A673 (cell line): ENCODE results near the gene INHBE. TPM values are rescaled to one million over a fixed set of nuclear protein-coding genes. Genes with fewer than 3 reads are reported as not detected.

Source experiments
- BruUV-seq: library from RNA; stranded (reverse); fragments of 400-500 nt; replicated peaks from 2 replicates; lab custom pipeline; 2021; lab: Mats Ljungman, UMichigan
- CTCF ChIA-PET: fragments of 300-600 bp; sonication (Branson Sonifier 250); formaldehyde crosslinking; loops from one replicate; lab custom pipeline; 2022; ENCODE audit warnings: antibody characterized with exemption; lab: Charles Lee
- POLR2A ChIA-PET: fragments of 300-600 bp; sonication (Branson Sonifier 250); formaldehyde crosslinking; loops from one replicate; lab custom pipeline; 2022; ENCODE audit warnings: antibody characterized with exemption; ENCODE audit not compliant: low non-redundant PET; lab: Charles Lee
- DNase-seq: peaks from one replicate; pipeline ENCODE4 v3.0.0-alpha.2; 2015; ENCODE audit warnings: low spot score
- H3K27ac ChIP-seq: fragments of 200-600 bp; sonication (generic); 2 replicates; pipeline ENCODE4 v1.5.1; 2016; ENCODE audit warnings: mixed run types, low read depth, mild to moderate bottlenecking, mixed read lengths, antibody characterized with exemption, low read length; ENCODE audit not compliant: poor library complexity, severe bottlenecking
- H3K27me3 ChIP-seq: fragments of 200-600 bp; sonication (generic); replicated peaks from 2 replicates; pipeline ENCODE4 v1.6.1; 2017; ENCODE audit warnings: mixed run types, low read depth, mild to moderate bottlenecking, mixed read lengths, antibody characterized with exemption, low read length; ENCODE audit not compliant: insufficient read depth, poor library complexity
- H3K36me3 ChIP-seq: fragments of 200-600 bp; sonication (generic); 2 replicates; pipeline ENCODE4 v1.6.1; 2016; ENCODE audit warnings: mixed run types, mild to moderate bottlenecking, mixed read lengths, antibody characterized with exemption, low read length; ENCODE audit not compliant: insufficient read depth, poor library complexity, severe bottlenecking
- H3K4me1 ChIP-seq: fragments of 200-600 bp; sonication (generic); 2 replicates; pipeline ENCODE4 v1.6.1; 2017; ENCODE audit warnings: mixed run types, mild to moderate bottlenecking, mixed read lengths, antibody characterized with exemption, low read length; ENCODE audit not compliant: insufficient read depth, poor library complexity, severe bottlenecking
- H3K4me3 ChIP-seq: fragments of 200-600 bp; sonication (generic); 2 replicates; pipeline ENCODE4 v1.5.1; 2016; ENCODE audit warnings: low read depth, mixed run types, mild to moderate bottlenecking, mixed read lengths, low read length; ENCODE audit not compliant: poor library complexity, severe bottlenecking
- H3K9me3 ChIP-seq: fragments of 200-600 bp; sonication (generic); 2 replicates; pipeline ENCODE4 v1.6.1; 2016; ENCODE audit warnings: mixed run types, low read depth, mild to moderate bottlenecking, mixed read lengths, antibody characterized with exemption, low read length; ENCODE audit not compliant: poor library complexity, severe bottlenecking
- EZH2 ChIP-seq: fragments of 200-600 bp; sonication (generic); IDR thresholded peaks from 2 replicates; pipeline ENCODE4 v1.6.1; 2017; ENCODE audit warnings: borderline replicate concordance, low read depth, mild to moderate bottlenecking, mixed read lengths, antibody characterized with exemption, low read length; ENCODE audit not compliant: poor library complexity, severe bottlenecking
- intact Hi-C: fragments of 100-400 bp; cut with micrococcal nuclease; formaldehyde crosslinking; loops from one replicate; pipeline ENCODE4 v1.10.0; 2022; ENCODE audit not compliant: unreplicated experiment
- total RNA-seq: library from RNA; stranded (reverse); gene quantifications from 2 replicates; pipeline ENCODE4 v1.2.3, GENCODE V29; 2021
- TF ChIP-seq, protein P1 (sequence below): fragments of 300-800, 200-600 bp; sonication (generic); conservative IDR thresholded peaks from 2 replicates; pipeline ENCODE4 v1.5.1; 2017; ENCODE audit warnings: low read depth, mild to moderate bottlenecking, antibody characterized with exemption, low read length, moderate library complexity, mixed read lengths

The INHBE gene
- total RNA-seq, 1 experiment from 2014 or later = 0.62 TPM

DNA sequence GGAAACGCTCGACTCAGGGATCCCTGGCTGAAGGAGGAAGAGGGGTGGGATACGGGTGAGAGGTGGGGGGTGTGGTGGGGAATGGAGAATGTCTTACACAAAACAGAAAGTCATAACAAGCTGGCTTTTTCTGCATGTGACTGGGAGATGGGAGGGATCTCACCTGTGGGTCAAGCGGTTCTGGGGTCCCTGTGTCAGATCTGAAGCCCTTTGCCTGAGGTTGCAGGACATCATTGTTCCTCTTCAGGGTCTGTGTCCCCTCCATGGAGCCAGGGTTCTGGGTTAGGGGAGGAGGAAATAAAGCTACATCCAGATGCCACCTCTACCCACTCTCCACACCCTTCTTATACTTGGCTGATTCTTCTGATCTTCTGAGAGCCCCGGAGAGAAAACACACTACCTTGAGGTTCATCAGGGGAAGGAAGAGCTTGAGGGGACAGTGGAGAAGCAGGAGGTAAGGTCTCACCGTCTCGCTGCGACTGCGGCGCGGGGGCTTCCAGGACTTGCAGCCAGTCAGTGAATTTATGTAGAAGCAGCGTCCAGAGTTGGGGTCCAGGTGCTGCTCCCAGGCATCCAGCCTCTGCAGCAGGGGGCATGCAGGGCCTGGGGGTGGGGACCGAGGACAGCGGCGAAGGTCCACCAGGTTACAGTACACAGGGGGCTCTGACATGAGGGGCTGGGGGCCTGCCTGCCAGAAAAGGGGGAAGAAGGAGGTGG is 22.0 kb downstream of the INHBE start:
- intact Hi-C loops = no loop called here
- H3K27me3 ChIP-seq = peaks cover 29% of the 10 kb centered on the region

DNA sequence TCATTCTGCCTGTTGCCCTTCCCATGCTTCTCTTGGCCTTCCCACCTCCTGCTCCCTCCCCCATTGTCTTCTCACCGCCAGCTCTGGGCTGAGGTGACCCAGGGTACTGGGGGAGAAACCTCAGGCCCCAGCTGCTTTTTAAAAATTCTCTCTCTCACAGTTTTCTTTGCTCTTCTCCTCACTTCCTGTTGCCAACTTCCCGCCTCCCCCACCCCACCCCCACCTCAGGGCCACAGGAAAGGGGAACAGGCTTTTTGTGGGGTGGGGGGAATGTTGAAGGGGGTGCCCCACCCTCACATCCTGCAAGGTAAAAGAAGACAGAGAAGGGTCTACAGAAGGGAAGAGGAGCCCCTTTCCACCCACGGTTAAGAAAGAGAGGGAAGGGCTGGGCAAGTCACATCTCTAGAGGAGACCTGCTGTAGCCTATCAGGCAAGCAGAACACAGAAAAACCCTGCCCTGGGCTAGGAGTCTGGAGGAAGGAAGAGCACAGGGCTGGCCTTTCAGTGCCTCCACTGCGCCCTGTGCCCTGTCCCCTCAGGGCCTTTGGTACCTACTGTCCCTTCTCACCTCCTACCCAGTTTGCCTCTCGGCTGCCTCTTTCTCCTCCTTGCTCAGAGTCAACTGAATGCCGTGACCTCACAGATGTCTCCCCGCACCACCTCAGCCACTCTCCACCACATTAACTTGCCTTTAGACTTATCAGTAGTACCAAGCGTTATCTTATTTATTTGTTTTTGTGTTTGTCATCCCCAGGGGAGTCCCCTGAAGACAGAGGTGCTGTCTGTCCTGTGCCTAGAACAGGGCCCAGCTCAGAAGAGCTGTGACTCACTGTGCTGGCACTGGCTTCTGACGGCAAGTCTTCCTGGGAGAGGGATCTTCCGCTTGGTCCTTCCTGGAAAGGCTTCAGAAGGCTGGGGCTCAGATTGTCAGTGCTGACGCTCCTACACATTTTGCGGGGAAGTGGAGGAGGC is 22.9 kb downstream of the INHBE start:
- Histone ChIP-seq H3K36me3 (no peaks in the 10 kb centered on the region), H3K27me3 (peaks cover 29% of the 10 kb centered on the region), H3K4me1 (no peaks in the 10 kb centered on the region), H3K4me3 (no peak overlapping the region), H3K27ac (no peak overlapping the region), H3K9me3 (no peaks in the 10 kb centered on the region)
- ChIA-PET POLR2A (no interaction called here), CTCF (no interaction called here)
- TF ChIP-seq, protein P1, sequence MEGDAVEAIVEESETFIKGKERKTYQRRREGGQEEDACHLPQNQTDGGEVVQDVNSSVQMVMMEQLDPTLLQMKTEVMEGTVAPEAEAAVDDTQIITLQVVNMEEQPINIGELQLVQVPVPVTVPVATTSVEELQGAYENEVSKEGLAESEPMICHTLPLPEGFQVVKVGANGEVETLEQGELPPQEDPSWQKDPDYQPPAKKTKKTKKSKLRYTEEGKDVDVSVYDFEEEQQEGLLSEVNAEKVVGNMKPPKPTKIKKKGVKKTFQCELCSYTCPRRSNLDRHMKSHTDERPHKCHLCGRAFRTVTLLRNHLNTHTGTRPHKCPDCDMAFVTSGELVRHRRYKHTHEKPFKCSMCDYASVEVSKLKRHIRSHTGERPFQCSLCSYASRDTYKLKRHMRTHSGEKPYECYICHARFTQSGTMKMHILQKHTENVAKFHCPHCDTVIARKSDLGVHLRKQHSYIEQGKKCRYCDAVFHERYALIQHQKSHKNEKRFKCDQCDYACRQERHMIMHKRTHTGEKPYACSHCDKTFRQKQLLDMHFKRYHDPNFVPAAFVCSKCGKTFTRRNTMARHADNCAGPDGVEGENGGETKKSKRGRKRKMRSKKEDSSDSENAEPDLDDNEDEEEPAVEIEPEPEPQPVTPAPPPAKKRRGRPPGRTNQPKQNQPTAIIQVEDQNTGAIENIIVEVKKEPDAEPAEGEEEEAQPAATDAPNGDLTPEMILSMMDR = no peak
- no peak for TF ChIP-seq EZH2
- no TSS peak for BruUV-seq
- intact Hi-C loops = no loop called here
- DNase-seq = no peak

More for the DNA sequence above, 22.0 kb downstream of the INHBE start:
- no peak overlapping the region for H3K27ac ChIP-seq
- no TSS peak for BruUV-seq
- ChIA-PET POLR2A (no interaction called here), CTCF (no interaction called here)
- H3K4me3 ChIP-seq = no peak overlapping the region
- H3K4me1 ChIP-seq = no peaks in the 10 kb centered on the region
- TF ChIP-seq, protein P1 = no peak
- TF ChIP-seq EZH2 = no peak
- H3K9me3 ChIP-seq = no peaks in the 10 kb centered on the region
- H3K36me3 ChIP-seq = no peaks in the 10 kb centered on the region
- no peak for DNase-seq

DNA sequence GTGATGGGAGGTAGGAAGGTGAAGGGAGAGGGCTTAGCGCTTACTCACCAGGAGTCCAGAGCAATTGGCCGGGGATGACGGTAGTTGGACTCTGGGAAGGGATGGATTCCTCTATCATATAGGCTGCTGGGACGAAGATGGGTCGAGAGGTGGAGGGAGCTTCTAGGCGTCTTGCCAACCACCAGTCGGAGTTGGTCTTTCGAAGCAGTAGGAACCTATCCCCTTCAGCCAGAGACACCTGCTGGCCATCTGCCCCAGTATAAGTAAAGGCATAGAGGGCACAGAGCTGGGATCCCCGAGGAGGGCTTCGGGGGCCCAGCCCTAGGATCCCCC is 23.9 kb downstream of the INHBE start:
- DNase-seq = no peak
- TF ChIP-seq, protein P1 = no peak
- no peak for TF ChIP-seq EZH2
- intact Hi-C loops = no loop called here
- Histone ChIP-seq H3K27me3 (peaks cover 26% of the 10 kb centered on the region), H3K27ac (no peak overlapping the region), H3K36me3 (no peaks in the 10 kb centered on the region), H3K9me3 (no peaks in the 10 kb centered on the region), H3K4me1 (no peaks in the 10 kb centered on the region), H3K4me3 (no peak overlapping the region)
- ChIA-PET CTCF (no interaction called here), POLR2A (no interaction called here)
- BruUV-seq = no TSS peak
